ENCODE results near the gene BCAM.

DNA sequence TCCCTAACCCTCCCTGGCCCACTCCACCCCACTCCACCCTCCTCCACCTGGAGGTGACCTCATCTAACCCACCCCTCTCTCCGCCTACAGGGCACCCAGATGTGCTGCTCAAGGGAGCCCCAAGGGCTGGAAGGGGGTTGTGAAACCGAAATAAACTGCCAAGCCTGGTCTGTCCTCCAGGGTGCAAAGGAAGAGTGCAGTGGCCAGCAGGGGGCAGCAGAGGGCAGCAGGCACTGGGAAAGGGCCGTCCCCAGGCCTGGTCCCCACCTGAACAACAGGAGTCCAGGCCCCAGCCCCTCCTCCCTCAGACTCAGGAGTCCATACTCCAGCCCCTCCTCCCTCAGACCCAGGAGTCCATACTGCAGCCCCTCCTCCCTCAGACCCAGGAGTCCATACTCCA, 8.4 kb upstream of the BCAM start:
- TF ChIP-seq POLR2AphosphoS5 (IDR thresholded peaks at IDR 0.05) (no peak), POLR2A (IDR thresholded peaks at IDR 0.05) (no peak), CTCF (IDR thresholded peaks at IDR 0.05) (peak; percentile 91 to 97 (median 94)), EP300 (IDR thresholded peaks at IDR 0.05) (no peak)

Measured in sigmoid colon (tissue), 4 donors.